ENCODE measurements around the gene DCLK1. TPM values are rescaled to one million over a fixed set of nuclear protein-coding genes. Genes with fewer than 3 reads are reported as not detected.

DCLK1 gene
- total RNA-seq, 1 donor from 2014 or later = 4.5 TPM

DNA sequence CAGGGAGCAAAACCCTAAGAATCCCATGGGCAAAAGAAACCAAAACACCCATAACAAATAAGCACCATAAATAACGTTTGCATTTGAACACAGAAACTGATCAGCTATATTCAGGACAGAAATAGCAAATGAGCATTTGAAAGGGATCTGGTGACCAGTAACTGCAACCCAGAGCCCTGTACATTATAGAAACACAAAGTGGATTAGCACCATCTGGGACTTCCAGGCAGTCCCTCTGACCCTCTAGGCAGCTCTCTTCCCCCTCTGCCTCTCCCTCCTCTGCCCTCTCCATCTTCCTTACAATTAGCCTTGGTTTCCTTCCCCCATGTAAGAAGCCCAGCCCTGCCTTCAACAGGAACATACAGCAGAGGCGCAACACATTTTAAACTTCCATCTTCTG is 215.0 kb downstream of the DCLK1 start:
- no peaks in the 10 kb centered on the region for H3K27me3 ChIP-seq
- H3K4me1 ChIP-seq = no peaks in the 10 kb centered on the region
- no peaks in the 10 kb centered on the region for H3K9me3 ChIP-seq
- no peak overlapping the region for H3K4me3 ChIP-seq
- ATAC-seq = no peak
- no peaks in the 10 kb centered on the region for H3K36me3 ChIP-seq
- H3K27ac ChIP-seq = no peak overlapping the region
- TF ChIP-seq, protein P1, sequence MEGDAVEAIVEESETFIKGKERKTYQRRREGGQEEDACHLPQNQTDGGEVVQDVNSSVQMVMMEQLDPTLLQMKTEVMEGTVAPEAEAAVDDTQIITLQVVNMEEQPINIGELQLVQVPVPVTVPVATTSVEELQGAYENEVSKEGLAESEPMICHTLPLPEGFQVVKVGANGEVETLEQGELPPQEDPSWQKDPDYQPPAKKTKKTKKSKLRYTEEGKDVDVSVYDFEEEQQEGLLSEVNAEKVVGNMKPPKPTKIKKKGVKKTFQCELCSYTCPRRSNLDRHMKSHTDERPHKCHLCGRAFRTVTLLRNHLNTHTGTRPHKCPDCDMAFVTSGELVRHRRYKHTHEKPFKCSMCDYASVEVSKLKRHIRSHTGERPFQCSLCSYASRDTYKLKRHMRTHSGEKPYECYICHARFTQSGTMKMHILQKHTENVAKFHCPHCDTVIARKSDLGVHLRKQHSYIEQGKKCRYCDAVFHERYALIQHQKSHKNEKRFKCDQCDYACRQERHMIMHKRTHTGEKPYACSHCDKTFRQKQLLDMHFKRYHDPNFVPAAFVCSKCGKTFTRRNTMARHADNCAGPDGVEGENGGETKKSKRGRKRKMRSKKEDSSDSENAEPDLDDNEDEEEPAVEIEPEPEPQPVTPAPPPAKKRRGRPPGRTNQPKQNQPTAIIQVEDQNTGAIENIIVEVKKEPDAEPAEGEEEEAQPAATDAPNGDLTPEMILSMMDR (IDR thresholded peaks at IDR 0.05) = no peak
- no peak for DNase-seq
- intact Hi-C loops (cut with DNase I) = no loop called here

DNA sequence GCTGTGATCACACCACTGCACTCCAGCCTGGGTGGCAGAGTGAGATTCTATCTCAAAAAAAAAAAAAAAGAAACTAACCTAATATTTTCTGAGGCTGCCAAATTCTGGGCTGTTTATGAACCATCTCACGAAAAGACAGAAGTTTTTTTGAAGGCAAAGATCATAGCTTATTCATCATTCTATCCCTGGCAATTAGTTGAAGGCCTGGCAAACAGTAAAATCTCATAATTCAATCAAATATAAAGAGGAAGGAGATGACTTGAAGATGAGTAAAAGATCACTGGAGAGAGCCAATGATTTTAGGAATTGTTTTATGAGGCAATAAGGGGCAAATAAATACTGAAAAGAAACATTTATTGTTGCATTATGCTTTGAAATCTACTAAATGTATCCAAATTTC is 216.5 kb downstream of the DCLK1 start:
- no peaks in the 10 kb centered on the region for H3K9me3 ChIP-seq
- no peaks in the 10 kb centered on the region for H3K27me3 ChIP-seq
- H3K4me1 ChIP-seq = no peaks in the 10 kb centered on the region
- H3K4me3 ChIP-seq = no peak overlapping the region
- ATAC-seq (no peak), DNase-seq (no peak)
- intact Hi-C loops (cut with DNase I) = no loop called here
- no peak overlapping the region for H3K27ac ChIP-seq
- H3K36me3 ChIP-seq = no peaks in the 10 kb centered on the region
- TF ChIP-seq, protein P1 (IDR thresholded peaks at IDR 0.05) = no peak

DNA sequence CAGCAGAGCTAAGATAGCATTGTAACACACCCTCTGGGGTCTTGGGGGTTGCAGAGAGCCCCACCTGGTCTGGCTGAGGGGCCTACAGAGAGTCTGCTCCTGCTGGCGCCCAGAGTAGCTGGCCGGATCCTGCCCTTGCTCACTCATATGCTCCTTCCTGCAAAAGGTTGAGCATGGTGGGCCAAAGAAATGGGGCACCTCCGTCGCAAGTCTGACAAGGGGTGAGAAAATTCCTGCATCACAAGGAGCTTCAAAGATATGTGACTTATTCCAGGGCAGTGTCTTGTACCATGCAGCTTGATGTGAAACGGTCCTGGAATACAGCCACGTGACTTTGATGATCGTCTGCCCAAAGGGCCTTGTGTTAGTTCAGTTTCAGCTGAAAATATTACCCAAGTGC is 218.3 kb downstream of the DCLK1 start:
- Histone ChIP-seq H3K4me1 (no peaks in the 10 kb centered on the region), H3K4me3 (no peak overlapping the region), H3K36me3 (no peaks in the 10 kb centered on the region), H3K27ac (no peak overlapping the region), H3K27me3 (no peaks in the 10 kb centered on the region), H3K9me3 (no peaks in the 10 kb centered on the region)
- TF ChIP-seq, protein P1 (IDR thresholded peaks at IDR 0.05) = no peak
- no peak for DNase-seq
- intact Hi-C loops (cut with DNase I) = no loop called here
- ATAC-seq = no peak

DNA sequence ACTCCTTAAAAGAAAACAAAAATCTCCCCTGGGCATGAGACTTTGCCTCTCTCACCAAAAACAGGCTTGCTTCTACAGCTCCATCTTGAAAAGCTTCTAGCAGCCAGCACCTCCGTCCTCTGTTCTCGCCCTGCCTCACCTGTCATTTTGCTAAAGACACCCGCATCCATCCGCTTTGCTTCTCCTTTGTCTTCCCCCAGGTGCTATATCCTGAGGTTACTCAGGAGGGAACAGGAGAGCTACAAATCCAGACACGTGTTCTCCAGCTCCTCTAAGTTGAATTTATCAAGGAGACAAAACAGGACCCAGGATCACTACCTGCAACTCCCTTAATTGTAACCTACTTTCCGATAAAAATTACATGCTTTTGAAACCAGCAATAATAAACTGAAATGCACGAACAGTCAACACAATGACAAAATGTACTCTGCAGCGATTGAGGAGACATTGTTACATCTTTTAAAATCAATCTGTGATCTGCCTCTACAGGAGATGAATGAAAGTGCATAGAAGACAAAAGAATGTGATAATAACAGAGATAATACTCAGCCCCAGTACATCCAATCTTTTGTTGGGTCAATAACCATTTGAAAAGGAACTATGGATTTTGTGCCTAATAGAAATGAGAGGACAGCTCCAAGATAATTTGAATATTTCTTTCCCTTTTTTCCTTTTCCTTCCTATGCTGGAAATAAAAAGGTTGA is 221.2 kb downstream of the DCLK1 start:
- intact Hi-C loops (cut with DNase I) = no loop called here
- Histone ChIP-seq H3K4me3 (no peak overlapping the region), H3K9me3 (no peaks in the 10 kb centered on the region), H3K36me3 (no peaks in the 10 kb centered on the region), H3K27me3 (no peaks in the 10 kb centered on the region), H3K4me1 (no peaks in the 10 kb centered on the region), H3K27ac (no peak overlapping the region)
- TF ChIP-seq, protein P1 (IDR thresholded peaks at IDR 0.05) = no peak
- no peak for ATAC-seq
- no peak for DNase-seq

DNA sequence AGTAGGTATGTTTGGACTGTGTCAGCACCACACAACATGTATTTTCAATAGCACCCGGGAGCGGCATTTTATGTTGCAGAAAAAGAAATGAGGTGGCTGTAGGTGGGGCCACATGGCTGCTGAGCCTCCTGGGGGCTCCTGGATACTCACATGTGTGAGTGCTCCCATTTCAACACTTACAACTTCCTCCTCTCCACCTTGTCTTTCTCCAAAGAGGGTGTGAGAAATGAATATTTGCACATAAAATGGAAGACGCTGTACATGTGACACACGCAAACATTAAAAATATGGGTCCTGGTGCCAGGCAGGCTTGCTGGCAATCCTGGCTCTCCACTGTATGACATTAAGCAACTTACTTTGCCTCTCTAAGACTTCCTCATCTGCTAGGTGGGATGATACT is 222.1 kb downstream of the DCLK1 start:
- Histone ChIP-seq H3K4me1 (no peaks in the 10 kb centered on the region), H3K4me3 (no peak overlapping the region), H3K36me3 (no peaks in the 10 kb centered on the region), H3K9me3 (no peaks in the 10 kb centered on the region), H3K27ac (no peak overlapping the region), H3K27me3 (no peaks in the 10 kb centered on the region)
- DNase-seq (no peak), ATAC-seq (no peak)
- intact Hi-C loops (cut with DNase I) = no loop called here
- TF ChIP-seq, protein P1 (IDR thresholded peaks at IDR 0.05) = no peak

DNA sequence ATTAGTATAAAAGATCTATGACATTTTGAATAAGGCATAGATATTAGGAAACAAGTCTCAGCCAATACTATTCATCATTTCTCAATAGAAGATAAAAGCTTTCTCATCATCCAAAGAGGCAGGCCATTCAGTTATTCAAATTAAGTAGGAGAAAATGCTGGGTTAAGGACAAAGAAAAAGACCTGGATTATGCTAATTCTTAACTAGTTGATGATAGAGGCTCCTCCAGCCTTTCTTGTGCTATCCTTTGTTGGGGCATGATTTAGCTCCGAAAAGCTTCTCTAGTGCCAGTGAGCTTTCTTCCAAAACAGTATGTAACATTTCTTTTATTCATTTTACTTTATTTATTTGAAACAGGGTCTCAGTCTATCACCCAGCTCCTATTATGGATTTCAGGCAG is 223.0 kb downstream of the DCLK1 start:
- intact Hi-C loops (cut with DNase I) = no loop called here
- DNase-seq = no peak
- Histone ChIP-seq H3K4me1 (no peaks in the 10 kb centered on the region), H3K27me3 (no peaks in the 10 kb centered on the region), H3K9me3 (no peaks in the 10 kb centered on the region), H3K36me3 (no peaks in the 10 kb centered on the region), H3K27ac (no peak overlapping the region), H3K4me3 (no peak overlapping the region)
- ATAC-seq = no peak
- TF ChIP-seq, protein P1 (IDR thresholded peaks at IDR 0.05) = no peak

Data from upper lobe of right lung (tissue), 1 donor.